Transverse colon (tissue), 4 donors: ENCODE results near the gene MKI67. TPM values are rescaled to one million over a fixed set of nuclear protein-coding genes. Genes with fewer than 3 reads are reported as not detected.

Experiments used
- DNase-seq: peaks from one replicate; pipeline ENCODE4 v3.0.0-alpha.2; 2019
- H3K27ac ChIP-seq, 4 donors: fragments of 200-600 bp; sonication (generic); 2 replicates each; pipeline ENCODE4 v1.5.1; 2016 to 2018; ENCODE audit warnings: inconsistent platforms in 4 of 4
- H3K27me3 ChIP-seq: fragments of 200-600 bp; sonication (generic); 2 replicates; pipeline ENCODE4 v1.5.1; 2017; ENCODE audit warnings: inconsistent platforms
- H3K36me3 ChIP-seq, 4 donors: fragments of 200-600 bp; sonication (generic); 2 replicates each; pipeline ENCODE4 v1.5.1; 2017 to 2019; ENCODE audit warnings: inconsistent platforms in 4 of 4
- H3K4me1 ChIP-seq, 4 donors: fragments of 200-600 bp; sonication (generic); 2 replicates each; pipeline ENCODE4 v1.5.1; 2017 to 2020; ENCODE audit warnings: inconsistent platforms in 4 of 4
- H3K4me3 ChIP-seq, 4 donors: fragments of 200-600 bp; sonication (generic); 1 replicate in 1 of 4; 2 replicates in 3 of 4; pipeline versions ENCODE4 v1.5.1 to v1.6.1; 2017 to 2019; ENCODE audit warnings: inconsistent platforms in 4 of 4
- H3K9me3 ChIP-seq, 2 donors: fragments of 200-600 bp; sonication (generic); 2 replicates each; pipeline ENCODE4 v1.5.1; 2017 to 2019; ENCODE audit warnings: inconsistent platforms in 2 of 2
- EP300 ChIP-seq: sonication (generic); formaldehyde crosslinking; IDR thresholded peaks from one replicate; pipeline ENCODE4 v1.6.1; 2017; ENCODE audit warnings: antibody characterized with exemption, low read depth
- POLR2A ChIP-seq: fragments of 450-650 bp; IDR thresholded peaks from one replicate; pipeline ENCODE4 v1.6.1; 2016; ENCODE audit warnings: antibody characterized with exemption, mild to moderate bottlenecking, moderate library complexity
- POLR2AphosphoS5 ChIP-seq, 3 donors: sonication (generic); formaldehyde crosslinking; IDR thresholded peaks; one replicate each; pipeline ENCODE4 v1.6.1; 2016; ENCODE audit warnings: antibody characterized with exemption in 3 of 3
- WGBS, 2 donors: methylation state at CpG; one replicate each; pipeline ENCODE4 v1.1.5; 2018; ENCODE audit warnings: low coverage in 1 of 2; 5-methylcytosine and 5-hydroxymethylcytosine counted together
- in situ Hi-C, 4 donors: fragments of 200-750 bp; cut with MboI; loops; one replicate each; pipeline versions ENCODE4 v1.15.0 to v1.15.1; 2017; ENCODE audit warnings: low sequenced_read_pairs in 3 of 4, low pct_ligation_motif_present in 1 of 4, low pct_unique_long_range_greater_than_20kb in 1 of 4
- intact Hi-C: fragments of 100-400 bp; cut with DNase I; formaldehyde crosslinking; loops from one replicate; pipeline ENCODE4 v1.15.1; 2023; ENCODE audit warnings: low total_unique reads
- total RNA-seq, 4 donors: library from RNA; depleted of rRNA; stranded (reverse); fragments of >200 nt; gene quantifications; one replicate each; pipeline ENCODE4 v1.1.0, GENCODE V29; 2016
- TF ChIP-seq, protein P1 (sequence below), 5 experiments: fragments of 200-600 bp in 3 of 5; fragments of 450-650 bp in 2 of 5; sonication (generic) in 3 of 5; IDR thresholded peaks; 1 replicate in 2 of 5; 2 replicates in 3 of 5; pipeline ENCODE4 v1.5.1; 2016 to 2017; ENCODE audit warnings: antibody characterized with exemption in 5 of 5, inconsistent platforms in 3 of 5, mild to moderate bottlenecking in 2 of 5, moderate library complexity in 1 of 5

Gene MKI67
- total RNA-seq, 4 donors from 2014 or later = 4.5 to 40.8 (median 8.4) TPM

DNA sequence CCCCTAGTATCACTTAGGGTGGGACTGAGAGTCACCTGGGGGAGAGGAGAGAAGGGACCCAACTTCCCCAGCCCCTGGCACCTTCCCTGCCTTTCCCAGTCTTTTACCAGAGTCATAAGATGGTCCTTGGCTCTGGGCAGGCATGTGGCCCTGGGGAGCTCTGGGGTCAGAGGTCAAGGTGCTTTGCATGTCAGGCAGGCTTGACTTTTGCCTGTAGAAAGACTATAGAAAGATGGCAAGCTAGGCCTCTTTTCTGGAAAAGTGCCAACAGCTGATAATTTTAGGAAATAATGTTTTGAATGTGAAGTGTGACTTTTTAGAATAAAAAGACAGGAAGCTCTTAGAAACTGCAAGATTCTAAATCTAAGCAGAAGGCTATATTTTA, 67.5 kb downstream of the MKI67 start:
- H3K36me3 ChIP-seq = no peaks in the 10 kb centered on the region
- intact Hi-C loops = no loop called here
- no peak overlapping the region for H3K27ac ChIP-seq
- H3K9me3 ChIP-seq = no peaks in the 10 kb centered on the region
- TF ChIP-seq, protein P1, sequence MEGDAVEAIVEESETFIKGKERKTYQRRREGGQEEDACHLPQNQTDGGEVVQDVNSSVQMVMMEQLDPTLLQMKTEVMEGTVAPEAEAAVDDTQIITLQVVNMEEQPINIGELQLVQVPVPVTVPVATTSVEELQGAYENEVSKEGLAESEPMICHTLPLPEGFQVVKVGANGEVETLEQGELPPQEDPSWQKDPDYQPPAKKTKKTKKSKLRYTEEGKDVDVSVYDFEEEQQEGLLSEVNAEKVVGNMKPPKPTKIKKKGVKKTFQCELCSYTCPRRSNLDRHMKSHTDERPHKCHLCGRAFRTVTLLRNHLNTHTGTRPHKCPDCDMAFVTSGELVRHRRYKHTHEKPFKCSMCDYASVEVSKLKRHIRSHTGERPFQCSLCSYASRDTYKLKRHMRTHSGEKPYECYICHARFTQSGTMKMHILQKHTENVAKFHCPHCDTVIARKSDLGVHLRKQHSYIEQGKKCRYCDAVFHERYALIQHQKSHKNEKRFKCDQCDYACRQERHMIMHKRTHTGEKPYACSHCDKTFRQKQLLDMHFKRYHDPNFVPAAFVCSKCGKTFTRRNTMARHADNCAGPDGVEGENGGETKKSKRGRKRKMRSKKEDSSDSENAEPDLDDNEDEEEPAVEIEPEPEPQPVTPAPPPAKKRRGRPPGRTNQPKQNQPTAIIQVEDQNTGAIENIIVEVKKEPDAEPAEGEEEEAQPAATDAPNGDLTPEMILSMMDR (IDR thresholded peaks at IDR 0.05) = no peak
- TF ChIP-seq EP300 (no peak), POLR2AphosphoS5 (IDR thresholded peaks at IDR 0.05) (no peak), POLR2A (no peak)
- H3K4me3 ChIP-seq = no peak overlapping the region
- in situ Hi-C loops = no loop called here
- DNase-seq = no peak
- H3K4me1 ChIP-seq = peaks cover 0 to 11% (median 2%) of the 10 kb centered on the region in 4 donors
- H3K27me3 ChIP-seq = no peaks in the 10 kb centered on the region

- no peaks in the 10 kb centered on the region for H3K27me3 ChIP-seq
- in situ Hi-C loops (no loop called here), intact Hi-C loops (no loop called here)
- no peak overlapping the region for H3K4me3 ChIP-seq
- no peak overlapping the region for H3K27ac ChIP-seq
- no peak for DNase-seq
- peaks cover 0 to 6% (median 0%) of the 10 kb centered on the region in 4 donors for H3K4me1 ChIP-seq
- TF ChIP-seq POLR2A (no peak), POLR2AphosphoS5 (IDR thresholded peaks at IDR 0.05) (no peak), EP300 (no peak)
- TF ChIP-seq, protein P1 (IDR thresholded peaks at IDR 0.05) = no peak
- H3K9me3 ChIP-seq = no peaks in the 10 kb centered on the region
- WGBS, 2 donors = 95% methylated on average over 9 of the region's 9 CpGs; no CpG with 5 or more reads in 1 of the 2 donors
- no peaks in the 10 kb centered on the region for H3K36me3 ChIP-seq
Measured at GRCh38 chr10:128058106-128058749, 68.0 kb downstream of the MKI67 start.

DNA sequence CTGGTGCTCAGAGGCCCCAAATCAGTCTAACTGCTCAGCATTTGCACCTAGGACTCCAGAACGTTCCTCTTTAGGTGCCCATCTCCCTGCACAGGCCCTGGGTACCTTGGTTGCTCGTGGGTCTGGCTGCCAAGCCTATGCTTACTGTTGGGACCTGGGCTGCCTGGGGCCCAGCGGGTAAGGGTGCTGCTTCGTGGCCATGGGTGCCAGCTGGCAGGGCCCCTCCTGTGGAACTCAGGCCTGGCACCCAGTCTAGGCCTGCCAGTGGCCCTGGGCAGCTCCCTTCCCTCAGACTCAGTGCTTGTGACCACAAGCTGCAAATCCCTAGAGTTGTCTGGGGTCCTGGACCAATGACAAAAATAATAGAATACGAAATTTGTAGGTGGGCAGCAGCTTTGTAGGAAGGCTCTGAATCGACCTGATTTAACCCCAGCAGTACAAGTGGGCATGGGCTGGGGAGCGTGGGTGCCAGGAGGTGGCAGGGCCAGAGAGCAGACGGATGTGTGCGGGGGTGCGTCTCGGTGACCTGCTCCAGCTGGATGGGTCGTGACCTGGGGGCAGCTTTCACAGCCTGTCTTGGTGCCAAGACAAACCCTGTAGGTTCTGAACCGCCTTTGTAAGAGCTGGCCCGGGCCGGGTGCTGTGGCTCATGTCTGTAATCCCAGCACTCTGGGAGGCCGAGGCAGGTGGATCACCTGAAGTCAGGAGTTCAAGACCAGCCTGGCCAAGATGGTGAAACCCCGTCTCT, 69.7 kb downstream of the MKI67 start:
- no peak overlapping the region for H3K4me3 ChIP-seq
- H3K27me3 ChIP-seq = no peaks in the 10 kb centered on the region
- no peak for TF ChIP-seq POLR2A
- TF ChIP-seq EP300 = no peak
- TF ChIP-seq, protein P1 (IDR thresholded peaks at IDR 0.05) = no peak
- TF ChIP-seq POLR2AphosphoS5 (IDR thresholded peaks at IDR 0.05) = no peak
- H3K36me3 ChIP-seq = no peaks in the 10 kb centered on the region
- 75 to 91% methylated on average over 7 to 17 of the region's 17 CpGs for WGBS, 2 donors
- in situ Hi-C loops (no loop called here), intact Hi-C loops (no loop called here)
- DNase-seq = no peak
- H3K27ac ChIP-seq = no peak overlapping the region
- H3K4me1 ChIP-seq = no peaks in the 10 kb centered on the region
- no peaks in the 10 kb centered on the region for H3K9me3 ChIP-seq

- no peaks in the 10 kb centered on the region for H3K9me3 ChIP-seq
- no peaks in the 10 kb centered on the region for H3K27me3 ChIP-seq
- 95% methylated on average over 25 of the region's 25 CpGs; no CpG with 5 or more reads in 1 of the 2 donors for WGBS, 2 donors
- TF ChIP-seq POLR2AphosphoS5 (IDR thresholded peaks at IDR 0.05) (no peak), POLR2A (no peak), EP300 (no peak)
- TF ChIP-seq, protein P1 (IDR thresholded peaks at IDR 0.05) = no peak
- peak; percentile 6 for DNase-seq
- intact Hi-C loops (no loop called here), in situ Hi-C loops (no loop called here)
- no peak overlapping the region for H3K27ac ChIP-seq
- no peak overlapping the region for H3K4me3 ChIP-seq
- H3K36me3 ChIP-seq = no peaks in the 10 kb centered on the region
- H3K4me1 ChIP-seq = no peaks in the 10 kb centered on the region
Measured at GRCh38 chr10:128055061-128055868, 71.0 kb downstream of the MKI67 start.
